ENCODE measurements around the gene CSTPP1. TPM values are rescaled to one million over a fixed set of nuclear protein-coding genes. Genes with fewer than 3 reads are reported as not detected.

CSTPP1 gene
- total and polyA plus RNA-seq, 2 donors (not counting 3 experiments of a cell fraction or from before 2014, with no cell fraction given): 25.9 to 38.2 TPM

DNA sequence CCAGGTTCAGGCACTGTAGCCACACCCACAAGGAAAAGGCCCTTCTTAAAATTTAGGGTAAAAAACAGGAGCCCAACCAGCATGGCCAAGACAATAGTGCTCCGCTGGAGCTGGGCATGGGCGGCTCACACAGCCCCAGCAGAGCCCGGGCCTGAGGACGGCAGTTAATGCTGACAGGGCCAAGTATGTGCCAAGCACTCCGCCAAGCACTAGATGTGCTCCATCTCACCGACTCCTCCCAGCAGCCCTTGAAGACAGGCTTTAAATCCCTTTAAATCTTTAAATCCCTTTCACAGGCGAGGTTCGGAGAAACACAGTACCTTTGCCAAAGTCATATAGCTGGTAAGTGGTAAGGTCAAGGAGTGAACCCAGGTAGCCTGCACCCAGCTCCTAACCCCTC, 235.3 kb downstream of the CSTPP1 start:
- DNase-seq (ENCODE audit: low read depth, low spot score): no peak
- TF ChIP-seq POLR2AphosphoS5 (IDR thresholded peaks at IDR 0.05; ENCODE audit: insufficient read depth, low read depth, low read length) (no peak), FOS (IDR thresholded peaks at IDR 0.05; ENCODE audit: borderline replicate concordance, insufficient read depth, low read length) (no peak), JUN (IDR thresholded peaks at IDR 0.05; ENCODE audit: borderline replicate concordance, insufficient read depth, insufficient read length, low read depth) (no peak), MYC (IDR thresholded peaks at IDR 0.05; ENCODE audit: low read depth, low read length) (no peak), GATA2 (IDR thresholded peaks at IDR 0.05; ENCODE audit: insufficient read depth, insufficient read length, low read depth, low read length) (no peak), POLR2A (IDR thresholded peaks at IDR 0.05; ENCODE audit: low read depth, low read length) (no peak), EZH2 (IDR thresholded peaks at IDR 0.05; ENCODE audit: borderline replicate concordance, low read depth, low read length, severe bottlenecking) (no peak)
- TF ChIP-seq, protein P1, sequence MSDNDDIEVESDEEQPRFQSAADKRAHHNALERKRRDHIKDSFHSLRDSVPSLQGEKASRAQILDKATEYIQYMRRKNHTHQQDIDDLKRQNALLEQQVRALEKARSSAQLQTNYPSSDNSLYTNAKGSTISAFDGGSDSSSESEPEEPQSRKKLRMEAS (IDR thresholded peaks at IDR 0.05; ENCODE audit: insufficient read depth, insufficient read length): no peak
- TF ChIP-seq, protein P2, sequence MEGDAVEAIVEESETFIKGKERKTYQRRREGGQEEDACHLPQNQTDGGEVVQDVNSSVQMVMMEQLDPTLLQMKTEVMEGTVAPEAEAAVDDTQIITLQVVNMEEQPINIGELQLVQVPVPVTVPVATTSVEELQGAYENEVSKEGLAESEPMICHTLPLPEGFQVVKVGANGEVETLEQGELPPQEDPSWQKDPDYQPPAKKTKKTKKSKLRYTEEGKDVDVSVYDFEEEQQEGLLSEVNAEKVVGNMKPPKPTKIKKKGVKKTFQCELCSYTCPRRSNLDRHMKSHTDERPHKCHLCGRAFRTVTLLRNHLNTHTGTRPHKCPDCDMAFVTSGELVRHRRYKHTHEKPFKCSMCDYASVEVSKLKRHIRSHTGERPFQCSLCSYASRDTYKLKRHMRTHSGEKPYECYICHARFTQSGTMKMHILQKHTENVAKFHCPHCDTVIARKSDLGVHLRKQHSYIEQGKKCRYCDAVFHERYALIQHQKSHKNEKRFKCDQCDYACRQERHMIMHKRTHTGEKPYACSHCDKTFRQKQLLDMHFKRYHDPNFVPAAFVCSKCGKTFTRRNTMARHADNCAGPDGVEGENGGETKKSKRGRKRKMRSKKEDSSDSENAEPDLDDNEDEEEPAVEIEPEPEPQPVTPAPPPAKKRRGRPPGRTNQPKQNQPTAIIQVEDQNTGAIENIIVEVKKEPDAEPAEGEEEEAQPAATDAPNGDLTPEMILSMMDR (IDR thresholded peaks at IDR 0.05; ENCODE audit: extremely low read depth in 1 of 2, insufficient read depth in 1 of 2, low read depth in 1 of 2, low read length in 2 of 2): no peak
- peaks cover 10% of the 10 kb centered on the region for H3K4me1 ChIP-seq (ENCODE audit: control insufficient read depth, extremely low read depth, insufficient read depth, low read length)
- H3K79me2 ChIP-seq (ENCODE audit: control insufficient read depth, insufficient read depth, low read length): peaks cover 54% of the 10 kb centered on the region
- no peak overlapping the region for H2AFZ ChIP-seq (ENCODE audit: low read depth, low read length)
- dilution Hi-C loops (cut with MboI; ENCODE audit: extremely low pct_ligation_motif_present, low sequenced_read_pairs): no loop called here
- H3K4me3 ChIP-seq (replicated peaks in 1 of 3; ENCODE audit: insufficient read depth in 1 of 3, low read depth in 1 of 3, low read length in 3 of 3): no peak overlapping the region
- BruUV-seq (replicated peaks): no TSS peak
- intact Hi-C loops (cut with micrococcal nuclease): no loop called here
- ChIA-PET POLR2A (no interaction called here), CTCF (interaction anchor here (0.8 to 2.5 kb wide), 4 partner anchors 11 to 183 kb away, joined by 3 to 11 read pairs (median 6); no protein-coding TSS in a partner anchor)
- H3K27me3 ChIP-seq (ENCODE audit: control insufficient read depth in 2 of 2, insufficient read depth in 2 of 2, low read length in 2 of 2): no peaks in the 10 kb centered on the region
- H3K9me1 ChIP-seq (replicated peaks; ENCODE audit: control insufficient read depth, extremely low read depth, insufficient read depth, low read length): no peaks in the 10 kb centered on the region
- H3K27ac ChIP-seq (ENCODE audit: insufficient read depth, low read depth, low read length): no peak overlapping the region
- no peaks in the 10 kb centered on the region for H4K20me1 ChIP-seq (replicated peaks; ENCODE audit: control insufficient read depth, extremely low read depth, insufficient read depth, low read length)
- no peak overlapping the region for H3K9ac ChIP-seq (replicated peaks; ENCODE audit: extremely low read depth, insufficient read depth, low read length)
- no peak overlapping the region for H3K4me2 ChIP-seq (ENCODE audit: insufficient read depth, low read length)
- no peaks in the 10 kb centered on the region for H3K9me3 ChIP-seq (replicated peaks; ENCODE audit: control insufficient read depth, insufficient read depth, low read length)
- FAIRE-seq: no peak
- peaks cover 14 to 51% of the 10 kb centered on the region in 2 experiments for H3K36me3 ChIP-seq (ENCODE audit: control insufficient read depth in 2 of 2, extremely low read depth in 1 of 2, insufficient read depth in 2 of 2, low read length in 2 of 2)

Data from endothelial cell of umbilical vein (primary cell).